HG03066 (cell line): ENCODE data around the gene HIGD2A.

Experiments
- ATAC-seq: cut with Tn5 transposase; IDR thresholded peaks from one replicate; pipeline ENCODE4 v1.9.1; 2021; ENCODE audit warnings: low read depth; ENCODE audit not compliant: unreplicated experiment

HIGD2A gene

GRCh38 chr5:176368726-176369125 is 19.8 kb upstream of the HIGD2A start:
- ATAC-seq = no peak

- ATAC-seq = no peak
Observed at GRCh38 chr5:176369934-176370711, 18.4 kb upstream of the HIGD2A start.

DNA sequence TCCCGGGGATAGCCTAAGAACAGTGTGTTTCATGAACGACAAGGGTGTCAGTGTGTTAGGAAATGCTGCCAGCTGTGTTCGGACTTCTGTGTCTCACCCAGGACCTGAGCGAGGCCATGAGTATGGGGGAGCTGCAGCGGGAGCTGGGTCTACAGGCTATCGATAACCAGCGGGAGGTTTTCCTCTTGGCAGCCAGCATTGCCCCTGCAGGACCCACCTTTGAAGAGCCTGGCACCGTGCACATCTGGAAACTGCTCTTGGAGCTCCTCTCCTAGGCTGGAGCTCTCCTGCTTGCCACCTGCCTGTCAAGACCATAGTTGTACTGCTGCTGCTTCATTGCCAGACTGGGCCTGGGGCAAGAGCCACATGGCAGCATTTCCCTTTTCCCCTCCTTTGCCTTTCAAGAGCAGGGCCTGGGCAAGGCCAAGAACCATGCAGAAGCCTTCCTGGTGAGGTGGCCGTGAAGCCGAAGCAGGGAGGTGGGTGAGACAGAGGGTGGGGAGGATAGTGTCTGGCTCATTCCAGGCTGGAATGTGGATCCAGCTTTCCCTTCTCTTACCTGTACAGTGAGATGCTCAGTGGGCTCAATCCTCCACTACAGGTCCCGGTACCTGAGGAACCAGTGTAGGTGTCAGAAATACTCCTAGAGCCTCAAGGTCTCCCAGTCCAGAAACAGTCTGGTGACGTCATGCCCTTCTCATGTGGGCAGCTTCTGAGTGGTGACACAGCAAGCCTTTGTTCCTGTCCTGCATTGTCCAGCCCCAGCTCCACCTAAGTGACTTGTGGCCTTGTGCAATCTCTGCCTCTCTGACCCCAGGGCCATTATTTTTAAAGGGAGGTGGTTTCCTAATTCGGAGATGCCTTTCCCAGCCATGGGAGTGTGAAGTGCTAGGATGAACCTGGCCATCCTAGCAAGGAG is 16.7 kb upstream of the HIGD2A start:
- no peak for ATAC-seq

- no peak for ATAC-seq
Observed at GRCh38 chr5:176373100-176373818, 15.3 kb upstream of the HIGD2A start.

- no peak for ATAC-seq
Observed at GRCh38 chr5:176379881-176380280, 8.7 kb upstream of the HIGD2A start.

DNA sequence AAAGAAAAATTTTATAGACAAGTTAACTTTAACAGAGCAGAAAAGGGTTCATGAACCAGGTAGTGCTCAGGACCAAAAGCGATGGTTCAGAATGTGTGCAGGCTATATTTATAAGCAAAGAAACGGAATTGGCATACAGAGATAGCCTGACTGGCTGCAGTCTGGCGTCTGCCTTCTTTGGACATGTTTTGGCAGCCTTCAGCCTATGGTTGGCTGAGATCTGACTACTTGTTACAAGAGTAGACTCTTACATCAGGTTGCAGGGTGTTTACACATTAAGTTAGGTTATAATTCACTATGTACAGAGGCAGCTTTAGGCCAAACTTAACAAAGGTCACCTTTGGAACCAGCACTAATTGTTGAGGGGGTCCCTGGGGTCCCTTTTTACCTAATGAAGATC is 7.1 kb upstream of the HIGD2A start:
- ATAC-seq = no peak

DNA sequence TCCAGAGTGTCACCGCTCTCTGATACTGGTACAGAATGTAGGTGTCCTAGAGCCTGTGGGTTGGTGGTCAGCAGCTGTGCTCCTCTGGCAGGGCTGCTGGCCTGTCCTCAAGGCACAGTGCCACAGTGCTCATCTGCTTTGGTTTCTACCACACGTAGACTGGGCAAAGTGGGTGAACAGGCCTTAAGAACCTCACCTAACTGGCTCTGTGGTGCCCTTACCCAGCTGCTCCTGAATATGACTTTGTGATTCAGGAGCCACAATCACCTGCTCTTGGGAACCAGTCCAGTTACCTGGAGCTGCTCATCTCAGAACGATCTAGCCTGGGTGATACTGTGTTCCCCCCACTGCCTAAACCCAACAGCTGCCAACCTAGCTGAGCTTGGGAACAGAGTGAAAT is 6.6 kb upstream of the HIGD2A start:
- ATAC-seq = no peak

GRCh38 chr5:176382721-176383120 is 5.8 kb upstream of the HIGD2A start:
- no peak for ATAC-seq

DNA sequence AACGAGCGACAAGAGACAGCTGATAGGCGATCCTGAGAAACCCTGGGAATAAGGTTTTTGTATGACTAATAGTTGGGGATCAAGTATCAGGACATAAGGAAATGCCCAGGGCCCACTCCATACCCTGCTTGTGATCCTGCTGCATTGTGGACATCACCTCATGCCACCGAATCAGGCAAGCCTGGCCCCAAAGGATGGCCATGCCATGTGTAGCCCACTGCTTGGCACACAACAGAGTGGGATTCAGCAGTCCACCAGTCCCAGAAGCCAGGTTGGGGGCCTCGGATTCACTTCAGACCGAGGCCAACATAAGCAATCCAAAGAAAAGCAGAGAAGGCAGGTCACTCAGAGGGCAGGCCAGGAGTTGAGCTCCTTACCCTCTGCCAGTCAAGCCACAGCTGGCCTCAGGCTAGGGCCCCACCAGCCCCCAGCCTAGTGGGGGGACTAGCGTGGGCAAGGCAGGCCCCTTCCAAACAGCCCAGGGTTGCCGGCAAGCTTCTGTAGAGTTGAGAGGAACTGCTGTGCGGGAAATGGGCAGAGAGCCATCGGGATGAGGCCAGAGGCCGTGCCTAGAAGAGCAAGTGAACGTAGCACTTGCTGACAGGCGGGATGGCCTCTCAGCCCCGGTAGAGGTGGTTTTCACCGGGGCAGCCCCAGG is 5.2 kb upstream of the HIGD2A start:
- no peak for ATAC-seq

GRCh38 chr5:176383961-176384360 is 4.6 kb upstream of the HIGD2A start:
- ATAC-seq = no peak

GRCh38 chr5:176384366-176384930 is 4.1 kb upstream of the HIGD2A start:
- no peak for ATAC-seq

- no peak for ATAC-seq
Observed at GRCh38 chr5:176384991-176385390, 3.6 kb upstream of the HIGD2A start.

GRCh38 chr5:176386491-176386890 is 2.1 kb upstream of the HIGD2A start:
- ATAC-seq = no peak

GRCh38 chr5:176387384-176387925 is 1.1 kb upstream of the HIGD2A start:
- ATAC-seq = no peak

DNA sequence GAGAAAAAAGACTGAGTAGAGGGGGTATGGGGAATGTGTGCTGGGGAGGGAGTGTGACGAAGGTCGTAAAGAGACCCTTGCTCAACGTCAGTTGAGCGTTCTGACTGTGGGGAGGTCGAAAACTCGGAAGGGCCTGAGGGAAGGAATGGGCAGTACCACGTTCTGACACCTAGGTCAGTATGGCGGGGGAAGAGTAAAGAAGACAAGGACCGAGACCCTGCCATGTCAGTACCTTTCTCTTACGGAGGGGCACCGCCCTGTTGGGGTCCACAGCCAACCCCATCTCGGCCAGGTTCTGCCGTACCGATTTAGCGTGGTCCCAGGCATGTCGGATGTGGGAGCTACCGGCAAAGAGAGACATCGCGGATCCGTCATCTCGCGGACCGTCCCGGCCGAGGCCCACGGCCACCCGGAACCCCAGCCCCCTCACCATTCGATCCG is 528 bp upstream of the HIGD2A start:
- no peak for ATAC-seq

DNA sequence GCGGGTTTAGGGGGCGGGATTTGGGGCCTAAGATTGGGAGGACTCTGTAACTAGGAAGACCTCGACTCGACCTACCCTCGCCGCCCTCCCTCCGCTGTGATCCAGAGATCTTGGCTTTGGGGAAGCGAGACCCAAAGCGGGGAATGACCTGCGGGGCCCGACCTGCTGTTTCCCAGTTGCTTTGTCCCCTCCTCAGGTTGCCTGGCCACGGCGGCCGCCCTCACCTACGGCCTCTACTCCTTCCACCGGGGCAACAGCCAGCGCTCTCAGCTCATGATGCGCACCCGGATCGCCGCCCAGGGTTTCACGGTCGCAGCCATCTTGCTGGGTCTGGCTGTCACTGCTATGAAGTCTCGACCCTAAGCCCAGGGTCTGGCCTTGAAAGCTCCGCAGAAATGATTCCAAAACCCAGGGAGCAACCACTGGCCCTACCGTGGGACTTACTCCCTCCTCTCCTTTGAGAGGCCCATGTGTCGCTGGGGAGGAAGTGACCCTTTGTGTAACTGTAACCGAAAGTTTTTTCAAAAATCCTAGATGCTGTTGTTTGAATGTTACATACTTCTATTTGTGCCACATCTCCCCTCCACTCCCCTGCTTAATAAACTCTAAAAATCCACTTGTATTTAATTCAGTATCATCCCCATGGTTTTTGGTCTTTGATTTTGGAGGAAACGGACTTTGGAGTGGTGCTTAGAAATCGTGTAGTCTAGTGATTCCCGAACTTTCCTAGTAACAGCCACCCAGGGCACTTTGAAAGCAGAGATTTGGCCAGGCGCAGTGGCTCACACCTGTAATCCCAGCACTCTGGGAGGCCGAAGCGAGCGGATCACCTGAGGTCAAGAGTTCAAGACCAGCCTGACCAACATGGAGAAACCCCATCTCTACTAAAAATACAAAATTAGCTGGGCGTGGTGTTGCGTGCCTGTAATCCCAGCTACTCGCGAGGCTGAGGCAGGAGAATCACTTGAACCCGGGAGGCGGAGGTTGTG is 878 bp downstream of the HIGD2A start:
- peak; percentile 25 for ATAC-seq

- ATAC-seq = no peak
Observed at GRCh38 chr5:176391479-176391878, 2.9 kb downstream of the HIGD2A start.

GRCh38 chr5:176391999-176392398 is 3.4 kb downstream of the HIGD2A start:
- no peak for ATAC-seq

DNA sequence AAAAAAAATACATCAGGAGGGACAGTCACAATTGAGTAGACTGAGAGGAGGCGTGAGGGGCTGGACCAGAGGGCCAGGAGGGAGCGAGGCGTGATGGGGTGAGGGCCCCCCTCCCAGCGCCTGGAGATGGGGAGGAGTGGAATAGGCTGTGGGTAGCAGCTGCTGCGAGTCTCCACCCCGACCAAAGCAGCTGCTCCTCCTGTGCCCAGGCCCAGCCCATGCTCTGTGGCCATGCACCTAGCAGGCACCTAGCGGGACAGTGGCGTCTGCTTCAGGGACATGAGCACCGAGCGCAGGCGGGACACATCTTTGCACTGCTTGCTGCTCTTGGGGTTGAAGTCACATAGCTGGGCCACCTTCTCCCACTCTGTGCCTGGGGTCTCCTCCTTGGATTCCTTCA is 4.0 kb downstream of the HIGD2A start:
- no peak for ATAC-seq
